Esophagus squamous epithelium (tissue), 5 donors: Measurements from ENCODE around the gene PLK3. TPM values are rescaled to one million over a fixed set of nuclear protein-coding genes. Genes with fewer than 3 reads are reported as not detected.

Source experiments
- DNase-seq: peaks from one replicate; lab custom pipeline; 2025; lab: John Stamatoyannopoulos, UW
- H3K27ac ChIP-seq, 4 donors: fragments of 200-600 bp; sonication (generic); one replicate each; pipeline ENCODE4 v1.5.1; 2016 to 2019; ENCODE audit warnings: mild to moderate bottlenecking in 1 of 4
- H3K27me3 ChIP-seq, 4 donors: fragments of 200-600 bp; sonication (generic); 1 replicate in 3 of 4; 2 replicates in 1 of 4; pipeline versions ENCODE4 v1.5.1 to v1.6.0; 2017 to 2021; ENCODE audit warnings: antibody characterized with exemption in 1 of 4
- H3K36me3 ChIP-seq, 3 donors: fragments of 200-600 bp; sonication (generic); one replicate each; pipeline ENCODE4 v1.5.1; 2016 to 2019
- H3K4me1 ChIP-seq, 3 donors: fragments of 200-600 bp; sonication (generic); one replicate each; pipeline ENCODE4 v1.5.1; 2017 to 2019
- H3K4me3 ChIP-seq, 4 donors: fragments of 200-600 bp; sonication (generic); 1 replicate in 3 of 4; 2 replicates in 1 of 4; pipeline ENCODE4 v1.5.1; 2016 to 2019; ENCODE audit warnings: mild to moderate bottlenecking in 2 of 4, moderate library complexity in 1 of 4
- H3K9me3 ChIP-seq, 3 donors: fragments of 200-600 bp; sonication (generic); one replicate each; pipeline ENCODE4 v1.5.1; 2016 to 2019
- POLR2A ChIP-seq, 4 donors: fragments of 450-650 bp; IDR thresholded peaks; one replicate each; pipeline ENCODE4 v1.6.1; 2017; ENCODE audit warnings: antibody characterized with exemption in 4 of 4, mild to moderate bottlenecking in 4 of 4, moderate library complexity in 3 of 4
- WGBS, 2 donors: methylation state at CpG; one replicate each; pipeline ENCODE4 v1.1.5; 2018; 5-methylcytosine and 5-hydroxymethylcytosine counted together
- intact Hi-C: fragments of 100-400 bp; cut with DNase I; formaldehyde crosslinking; loops from one replicate; pipeline ENCODE4 v1.15.0; 2022
- total RNA-seq, 4 donors: library from RNA; depleted of rRNA; stranded (reverse); fragments of >200 nt; gene quantifications; one replicate each; pipeline ENCODE4 v1.1.0, GENCODE V29; 2016
- TF ChIP-seq, protein P1 (sequence below), 6 experiments: fragments of 450-650 bp in 4 of 6; fragments of 200-600 bp in 2 of 6; sonication (generic) in 2 of 6; IDR thresholded peaks; one replicate each; pipeline ENCODE4 v1.5.1; 2016 to 2019; ENCODE audit warnings: antibody characterized with exemption in 6 of 6, mild to moderate bottlenecking in 4 of 6, moderate library complexity in 4 of 6
- donor health status: DM: yes; HTN: yes; CAD: no.

PLK3 gene
- total RNA-seq, 4 donors from 2014 or later: 10.3 to 36.2 (median 30.7) TPM

DNA sequence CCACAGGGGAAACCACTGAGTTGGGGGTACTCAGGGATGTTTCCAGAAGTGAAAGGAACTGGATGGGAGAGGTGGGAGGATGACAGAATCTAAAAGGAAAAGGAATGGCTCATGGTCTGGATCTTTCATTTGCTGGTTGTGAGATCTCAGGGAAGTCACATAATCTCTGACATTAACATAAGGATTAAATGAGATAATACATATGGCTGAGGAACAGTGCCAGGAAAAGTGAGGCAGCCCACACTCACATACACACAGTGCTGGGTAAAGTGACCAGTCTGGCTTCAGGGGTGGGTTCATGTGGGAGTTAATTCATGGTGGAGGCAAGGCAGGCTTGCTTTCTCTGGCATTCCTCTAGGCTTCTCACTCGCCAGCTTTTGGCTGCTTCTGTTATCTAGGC, 46.8 kb downstream of the PLK3 start:
- TF ChIP-seq, protein P1, sequence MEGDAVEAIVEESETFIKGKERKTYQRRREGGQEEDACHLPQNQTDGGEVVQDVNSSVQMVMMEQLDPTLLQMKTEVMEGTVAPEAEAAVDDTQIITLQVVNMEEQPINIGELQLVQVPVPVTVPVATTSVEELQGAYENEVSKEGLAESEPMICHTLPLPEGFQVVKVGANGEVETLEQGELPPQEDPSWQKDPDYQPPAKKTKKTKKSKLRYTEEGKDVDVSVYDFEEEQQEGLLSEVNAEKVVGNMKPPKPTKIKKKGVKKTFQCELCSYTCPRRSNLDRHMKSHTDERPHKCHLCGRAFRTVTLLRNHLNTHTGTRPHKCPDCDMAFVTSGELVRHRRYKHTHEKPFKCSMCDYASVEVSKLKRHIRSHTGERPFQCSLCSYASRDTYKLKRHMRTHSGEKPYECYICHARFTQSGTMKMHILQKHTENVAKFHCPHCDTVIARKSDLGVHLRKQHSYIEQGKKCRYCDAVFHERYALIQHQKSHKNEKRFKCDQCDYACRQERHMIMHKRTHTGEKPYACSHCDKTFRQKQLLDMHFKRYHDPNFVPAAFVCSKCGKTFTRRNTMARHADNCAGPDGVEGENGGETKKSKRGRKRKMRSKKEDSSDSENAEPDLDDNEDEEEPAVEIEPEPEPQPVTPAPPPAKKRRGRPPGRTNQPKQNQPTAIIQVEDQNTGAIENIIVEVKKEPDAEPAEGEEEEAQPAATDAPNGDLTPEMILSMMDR (IDR thresholded peaks at IDR 0.05): no peak
- TF ChIP-seq POLR2A (IDR thresholded peaks at IDR 0.05): no peak
- Histone ChIP-seq H3K36me3 (peaks cover 0 to 8% (median 0%) of the 10 kb centered on the region in 3 donors), H3K27me3 (peaks cover 0 to 4% (median 0%) of the 10 kb centered on the region in 4 donors), H3K27ac (no peak overlapping the region), H3K9me3 (no peaks in the 10 kb centered on the region), H3K4me3 (no peak overlapping the region), H3K4me1 (peaks cover 0 to 21% (median 7%) of the 10 kb centered on the region in 3 donors)
- intact Hi-C loops: loop anchor here (10.0 kb wide), 1 partner anchor 168 kb away; the partner anchor contains the start of genes HECTD3 and UROD
- 83% methylated on average over 1 of the region's 1 CpG; no CpG with 5 or more reads in 1 of the 2 donors for WGBS, 2 donors
- DNase-seq: no peak

GRCh38 chr1:44847845-44848244, 47.7 kb downstream of the PLK3 start:
- H3K27ac ChIP-seq: no peak overlapping the region
- H3K4me1 ChIP-seq: peaks cover 0 to 15% (median 4%) of the 10 kb centered on the region in 3 donors
- H3K9me3 ChIP-seq: no peaks in the 10 kb centered on the region
- intact Hi-C loops: loop anchor here (10.0 kb wide), 1 partner anchor 167 kb away; the partner anchor contains the start of genes HECTD3 and UROD
- no peak for TF ChIP-seq POLR2A (IDR thresholded peaks at IDR 0.05)
- TF ChIP-seq, protein P1 (IDR thresholded peaks at IDR 0.05): no peak
- H3K27me3 ChIP-seq: peaks cover 0 to 2% (median 0%) of the 10 kb centered on the region in 4 donors
- 78 to 90% methylated on average over 1 of the region's 1 CpG for WGBS, 2 donors
- no peak overlapping the region for H3K4me3 ChIP-seq
- H3K36me3 ChIP-seq: peaks cover 0 to 15% (median 0%) of the 10 kb centered on the region in 3 donors
- DNase-seq: no peak

- H3K27me3 ChIP-seq: no peaks in the 10 kb centered on the region
- peaks cover 0 to 15% (median 0%) of the 10 kb centered on the region in 3 donors for H3K36me3 ChIP-seq
- WGBS, 2 donors: 64 to 80% methylated on average over 7 of the region's 7 CpGs
- H3K4me1 ChIP-seq: peaks cover 0 to 8% (median 0%) of the 10 kb centered on the region in 3 donors
- no peak overlapping the region for H3K4me3 ChIP-seq
- intact Hi-C loops: loop anchor here (10.0 kb wide), 1 partner anchor 166 kb away; the partner anchor contains the start of genes HECTD3 and UROD
- TF ChIP-seq POLR2A (IDR thresholded peaks at IDR 0.05): no peak
- TF ChIP-seq, protein P1 (IDR thresholded peaks at IDR 0.05): no peak
- no peak overlapping the region for H3K27ac ChIP-seq
- no peak for DNase-seq
- no peaks in the 10 kb centered on the region for H3K9me3 ChIP-seq
These were observed 48.4 kb downstream of the PLK3 start for GRCh38 chr1:44848456-44849181.

- 34 to 82% methylated on average over 2 of the region's 2 CpGs for WGBS, 2 donors
- H3K27ac ChIP-seq: no peak overlapping the region
- no peak for DNase-seq
These were observed 49.5 kb downstream of the PLK3 start for GRCh38 chr1:44849575-44850132.

More at GRCh38 chr1:44849575-44850132, 49.5 kb downstream of the PLK3 start:
- H3K27me3 ChIP-seq: no peaks in the 10 kb centered on the region
- H3K36me3 ChIP-seq: peaks cover 0 to 18% (median 0%) of the 10 kb centered on the region in 3 donors
- TF ChIP-seq POLR2A (IDR thresholded peaks at IDR 0.05): no peak
- TF ChIP-seq, protein P1 (IDR thresholded peaks at IDR 0.05): no peak
- no peak overlapping the region for H3K4me3 ChIP-seq
- no peaks in the 10 kb centered on the region for H3K9me3 ChIP-seq
- intact Hi-C loops: loop anchor here (10.0 kb wide), 1 partner anchor 165 kb away; the partner anchor contains the start of genes HECTD3 and UROD
- peaks cover 0 to 6% (median 0%) of the 10 kb centered on the region in 3 donors for H3K4me1 ChIP-seq
